HTERT RPE-1 (cell line): Measurements from ENCODE around the gene SPCS3.
"Not testable (repeated sequence)": the region's sequence is repeated elsewhere in the genome, so short reads cannot be mapped to it uniquely, and the experiment has no call there.

Source experiments
- in situ Hi-C: fragments of 300-500 bp; cut with MboI; formaldehyde crosslinking; loops from 4 replicates; pipeline ENCODE4 v1.14.3; 2020; ENCODE audit warnings: low sequenced_read_pairs

Gene SPCS3

DNA sequence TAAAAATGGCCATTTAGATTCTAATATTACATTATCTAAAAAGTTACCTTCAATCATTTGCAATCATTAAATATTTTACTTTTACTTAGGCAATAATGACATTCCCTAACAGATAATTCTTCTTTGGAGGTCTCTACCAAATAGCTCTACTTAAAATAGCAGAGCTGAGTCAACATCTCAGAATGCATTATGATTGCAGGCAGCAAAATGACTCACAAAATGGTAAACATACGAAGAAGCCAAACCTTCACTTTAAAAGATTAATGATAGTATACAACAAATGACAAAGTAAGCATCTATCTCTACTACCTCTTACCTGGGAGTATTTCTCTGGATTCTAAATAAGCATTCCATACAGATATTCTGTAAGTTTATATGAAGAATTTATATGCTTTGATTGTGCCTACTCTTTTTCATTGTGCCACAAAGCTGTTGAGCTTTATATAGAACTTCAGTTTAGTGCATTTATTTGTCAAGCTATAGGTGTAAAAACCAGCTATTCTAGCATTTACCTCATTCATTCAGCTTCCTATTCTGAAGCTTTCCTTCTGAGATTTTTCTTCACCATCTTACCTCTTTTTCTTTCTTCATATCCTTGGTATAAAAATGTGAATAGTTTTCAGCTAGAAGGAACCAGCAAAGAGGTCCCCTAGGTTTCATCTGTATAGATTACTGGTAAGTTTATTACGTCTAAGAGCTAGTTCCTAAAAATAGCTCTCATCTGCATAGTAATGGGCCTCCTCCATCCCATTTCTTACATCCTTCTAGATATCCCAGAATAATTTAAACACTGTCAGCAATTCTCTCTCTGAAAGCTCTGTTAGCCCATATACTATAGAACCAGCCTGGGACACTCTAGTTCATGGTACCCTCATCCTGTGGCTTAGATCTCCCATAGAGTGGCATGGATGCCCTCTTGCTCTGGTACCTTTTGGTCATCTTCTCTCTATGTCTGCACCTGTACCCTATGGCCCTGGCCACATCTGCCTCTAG lies 17.2 kb upstream of the SPCS3 start:
- in situ Hi-C loops, result no loop called here

GRCh38 chr4:176303938-176304337 lies 15.8 kb upstream of the SPCS3 start:
- in situ Hi-C loops, result no loop called here

DNA sequence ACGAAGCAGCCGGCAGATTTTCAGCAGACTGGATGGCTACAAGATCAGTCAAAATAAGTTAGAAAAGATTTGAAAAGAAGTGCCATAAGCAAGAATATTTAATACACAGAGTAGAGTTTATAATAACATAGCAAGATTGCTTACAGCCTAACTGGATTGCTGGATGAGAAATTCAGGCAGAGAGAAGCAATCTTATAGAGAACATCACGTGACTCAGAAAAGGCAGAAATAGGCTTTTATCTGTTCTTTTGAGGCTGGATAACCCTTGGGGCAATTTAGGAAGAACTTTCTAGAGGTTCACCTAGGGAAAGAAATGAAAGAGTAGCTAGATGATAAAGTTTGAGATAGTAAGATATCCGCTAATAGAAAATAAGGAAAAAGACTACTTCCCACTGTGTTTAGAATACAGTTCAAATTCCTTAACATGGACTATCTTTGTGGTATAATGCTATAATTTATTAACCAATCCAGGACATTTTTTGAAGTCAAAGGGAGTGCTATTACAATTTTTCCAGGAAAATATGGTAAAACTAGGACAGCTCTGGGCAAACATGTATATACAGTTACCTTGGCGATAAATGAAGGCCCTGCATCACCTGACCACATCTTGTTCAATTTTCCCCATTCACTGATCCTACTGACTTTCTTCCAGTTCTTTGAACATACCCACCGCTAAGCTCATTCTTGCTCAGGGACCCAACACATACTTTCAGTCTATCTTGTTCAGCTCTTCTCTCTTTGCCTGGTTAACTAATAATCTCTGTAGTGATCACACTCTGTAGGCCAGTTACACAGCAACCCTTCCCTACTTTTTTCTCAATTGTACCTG lies 12.7 kb upstream of the SPCS3 start:
- in situ Hi-C loops, result no loop called here

DNA sequence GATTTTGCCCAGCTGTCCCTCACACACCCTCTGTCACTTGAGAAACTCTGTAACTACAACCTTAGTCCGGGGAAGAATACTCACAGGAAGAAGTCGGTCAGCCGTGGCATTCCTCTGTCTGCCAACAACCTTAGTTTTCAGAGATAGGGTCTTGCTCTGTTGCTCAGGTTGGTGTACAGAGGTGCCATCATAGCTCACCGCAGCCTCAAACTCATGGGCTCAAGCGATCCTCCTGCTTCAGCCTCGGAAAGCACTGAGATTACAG lies 12.2 kb upstream of the SPCS3 start:
- in situ Hi-C loops, result no loop called here

GRCh38 chr4:176308441-176308840 lies 11.3 kb upstream of the SPCS3 start:
- in situ Hi-C loops, result no loop called here

- in situ Hi-C loops, result no loop called here
Measured at GRCh38 chr4:176309046-176309445, 10.7 kb upstream of the SPCS3 start.

- in situ Hi-C loops, result no loop called here
Measured at GRCh38 chr4:176309772-176310171, 10.0 kb upstream of the SPCS3 start.

DNA sequence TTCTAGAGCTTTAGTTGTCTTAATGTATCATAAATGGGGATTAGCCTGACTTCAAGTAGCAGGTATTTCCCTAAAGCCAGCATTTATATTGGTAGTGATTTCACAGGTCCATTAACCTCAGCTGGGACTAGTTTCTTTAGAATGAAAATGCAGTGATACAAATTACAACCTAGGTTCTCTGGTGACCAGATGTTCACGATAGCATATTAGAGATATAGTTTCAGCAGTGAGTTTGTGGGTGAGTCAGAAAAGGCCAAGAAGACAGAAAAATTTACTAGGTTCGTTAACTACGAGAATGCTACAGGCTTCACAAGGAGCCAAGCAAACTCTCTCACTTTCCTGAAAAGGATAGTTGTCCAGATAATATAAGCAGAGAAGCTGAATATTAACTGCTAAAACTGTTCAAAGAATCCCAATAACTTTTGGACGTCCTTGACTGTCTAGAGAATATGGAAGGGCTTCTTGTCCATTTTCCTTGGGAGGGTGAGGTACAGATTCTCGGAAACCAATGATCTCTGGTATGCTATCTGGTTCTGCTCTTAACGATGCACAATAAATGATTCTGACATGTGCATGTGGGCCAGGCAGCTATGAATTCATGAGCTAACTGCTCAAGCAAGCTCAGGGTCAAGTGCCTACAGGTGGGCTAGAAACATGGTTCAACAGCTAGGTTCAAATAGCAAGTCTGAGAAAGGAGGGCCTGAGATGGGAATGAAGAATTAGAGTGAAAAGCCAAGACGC lies 6.0 kb upstream of the SPCS3 start:
- in situ Hi-C loops, result no loop called here

- in situ Hi-C loops, result no loop called here
Measured at GRCh38 chr4:176319151-176319703, 539 bp upstream of the SPCS3 start.

- in situ Hi-C loops, result no loop called here
Measured at GRCh38 chr4:176320340-176320975, 692 bp downstream of the SPCS3 start.

DNA sequence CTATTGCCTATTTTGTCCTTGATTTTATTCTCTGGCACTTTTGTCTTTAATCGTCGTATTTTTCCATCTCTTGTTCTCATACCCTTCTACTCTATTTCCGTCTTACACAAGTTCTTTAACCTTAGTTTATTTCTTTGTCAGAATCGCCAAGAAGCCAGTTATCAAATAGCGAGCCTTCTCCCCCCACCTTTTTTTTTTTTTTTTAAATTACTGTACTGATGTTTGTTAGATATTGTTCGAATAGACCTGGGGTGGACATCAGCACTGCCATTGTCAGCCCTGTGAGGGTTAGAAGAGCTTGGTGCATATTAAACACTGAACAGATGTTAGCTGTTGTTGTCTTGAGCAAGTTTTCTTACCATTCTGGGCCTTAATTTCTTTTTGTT lies 1.2 kb downstream of the SPCS3 start:
- in situ Hi-C loops, result no loop called here

GRCh38 chr4:176321589-176321988 lies 1.8 kb downstream of the SPCS3 start:
- in situ Hi-C loops, result no loop called here

DNA sequence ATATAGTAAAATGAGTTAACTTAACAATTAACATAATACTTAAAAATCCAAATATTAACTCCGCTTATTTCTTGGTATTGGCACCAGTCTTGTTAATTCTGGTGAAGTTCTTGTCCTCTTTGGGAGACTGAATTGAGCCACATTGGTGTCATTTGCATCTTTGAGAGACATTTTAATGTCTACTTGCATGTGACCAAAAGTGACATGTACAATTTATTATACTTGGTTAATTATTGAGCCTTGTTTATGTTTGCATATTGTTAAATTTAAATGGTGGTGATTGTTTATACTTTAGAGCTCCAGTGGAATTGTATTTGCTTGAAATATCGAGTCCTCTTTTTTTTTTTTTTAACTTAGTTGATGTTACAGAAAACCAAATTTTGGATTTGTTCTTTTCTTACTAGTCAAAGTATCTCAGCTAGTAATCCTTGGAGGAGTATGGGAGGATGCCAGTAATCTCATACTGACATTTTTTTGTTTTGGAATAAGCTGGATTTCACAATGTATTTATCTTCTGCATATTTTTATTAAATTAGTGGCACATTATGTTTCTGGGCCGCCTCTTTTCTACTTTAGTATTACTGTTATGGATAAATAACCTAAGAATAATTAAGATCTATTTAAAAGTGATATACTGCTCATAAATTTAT lies 3.9 kb downstream of the SPCS3 start:
- in situ Hi-C loops, result no loop called here

DNA sequence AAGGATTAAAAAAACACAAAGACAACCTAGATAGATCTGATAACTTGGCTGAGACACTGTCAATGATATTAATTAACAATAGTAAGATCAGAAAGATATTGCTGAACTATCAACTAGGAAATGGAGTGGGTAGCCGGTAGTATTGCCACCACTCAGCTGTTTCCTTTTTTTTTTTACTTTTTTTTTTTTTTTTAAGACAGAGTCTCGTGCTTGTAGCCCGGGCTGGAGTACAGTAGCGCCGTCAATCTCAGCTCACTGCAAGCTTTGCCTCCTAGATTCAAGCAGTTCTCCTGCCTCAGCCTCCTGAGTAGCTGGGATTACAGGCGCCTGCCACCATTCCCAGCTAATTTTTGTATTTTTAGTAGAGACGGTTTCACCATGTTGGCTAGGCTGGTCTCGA lies 5.1 kb downstream of the SPCS3 start:
- in situ Hi-C loops, result not testable (repeated sequence)

- in situ Hi-C loops, result no loop called here
Measured at GRCh38 chr4:176333076-176333475, 13.3 kb downstream of the SPCS3 start.

DNA sequence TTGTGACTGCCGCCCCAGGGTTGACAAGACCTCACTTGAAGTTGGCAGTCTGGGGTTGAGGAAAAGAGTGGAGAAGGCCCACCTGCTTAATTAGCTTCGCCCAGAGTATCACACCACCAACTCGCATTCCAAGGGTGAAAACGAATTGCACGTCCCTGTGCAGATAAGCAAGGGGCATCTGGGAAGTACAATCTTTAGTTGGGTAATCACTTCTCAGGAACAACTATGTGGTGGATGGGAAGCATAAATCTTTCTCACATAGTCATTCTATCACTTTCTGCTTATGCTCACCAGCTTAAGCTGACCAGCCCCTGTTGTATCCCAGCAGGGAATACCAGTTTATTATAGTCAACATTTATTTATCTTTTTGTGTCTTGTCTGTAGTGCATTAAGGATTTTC lies 14.3 kb downstream of the SPCS3 start:
- in situ Hi-C loops, result no loop called here

GRCh38 chr4:176335421-176335820 lies 15.7 kb downstream of the SPCS3 start:
- in situ Hi-C loops, result no loop called here

GRCh38 chr4:176339936-176340761 lies 20.4 kb downstream of the SPCS3 start:
- in situ Hi-C loops, result no loop called here
